Heart left ventricle (tissue), 13 donors: ENCODE results near the gene FOXP4.

ENCODE experiments used
- POLR2A ChIP-seq, 2 donors: fragments of 450-650 bp; IDR thresholded peaks; one replicate each; pipeline ENCODE4 v1.6.1; 2017; ENCODE audit warnings: antibody characterized with exemption in 2 of 2, mild to moderate bottlenecking in 2 of 2, moderate library complexity in 2 of 2
- TF ChIP-seq, protein P1 (sequence below), 12 donors: fragments of 200-600 bp; sonication (generic) in 4 of 12; IDR thresholded peaks; one replicate each; pipeline versions ENCODE4 v1.5.0 to v1.8.0; 2018 to 2022; ENCODE audit warnings: antibody characterized with exemption in 12 of 12, mild to moderate bottlenecking in 5 of 12
- donor health status: ischemic (EF 13 %, LVEDD 7.1; RV severe dilation, severe dysfunction).
- donor health status: DM: no; HTN: yes; CAD: no.
- donor health status: DM: no; HTN: no; CAD: no.
- donor health status: ischemic (EF 25% LVEDD 6.9; RV normal size, moderate dysfunction).
- donor health status: ischemic (EF 25% LVEDD 5.7; RV mildly dilated, moderate dysfunction).
- donor health status: ischemic (EF 35%, LVEDD 5.7; RV mildly dilated, moderate dysfunction).
- donor health status: nonischemic (EF 11% LVEDD 7.7; RV severe dilation, severe dysfunction).
- donor health status: DM: yes; HTN: yes; CAD: no.
- donor health status: PGD.
- donor health status: ischemic (EF 29% LVEDD 5.4; RV normal size, mild dysfunction).
- donor health status: nonischemic (EF 23%, LVEDD 6.1; RV moderate dilation, normal function).

DNA sequence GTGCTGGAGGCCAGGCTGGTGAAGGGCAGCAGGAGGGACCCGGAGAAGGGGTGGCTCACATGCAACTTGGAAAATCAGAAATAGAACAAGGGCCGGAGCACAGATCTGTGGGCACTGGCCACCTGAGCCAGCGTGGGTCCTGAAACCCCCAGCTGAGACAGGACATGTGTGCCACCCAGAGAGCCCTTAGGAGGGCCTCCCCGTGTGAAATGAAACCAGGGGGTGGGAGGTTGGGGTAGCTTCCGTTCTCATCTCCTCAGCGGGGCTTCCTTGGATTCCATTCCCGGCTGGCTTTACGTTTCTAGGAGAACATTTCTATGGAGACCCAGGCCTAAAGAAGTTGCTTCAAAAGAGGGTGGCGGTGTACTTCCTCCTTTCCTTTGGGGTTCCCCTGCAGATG, 5.7 kb downstream of the FOXP4 start:
- TF ChIP-seq, protein P1, sequence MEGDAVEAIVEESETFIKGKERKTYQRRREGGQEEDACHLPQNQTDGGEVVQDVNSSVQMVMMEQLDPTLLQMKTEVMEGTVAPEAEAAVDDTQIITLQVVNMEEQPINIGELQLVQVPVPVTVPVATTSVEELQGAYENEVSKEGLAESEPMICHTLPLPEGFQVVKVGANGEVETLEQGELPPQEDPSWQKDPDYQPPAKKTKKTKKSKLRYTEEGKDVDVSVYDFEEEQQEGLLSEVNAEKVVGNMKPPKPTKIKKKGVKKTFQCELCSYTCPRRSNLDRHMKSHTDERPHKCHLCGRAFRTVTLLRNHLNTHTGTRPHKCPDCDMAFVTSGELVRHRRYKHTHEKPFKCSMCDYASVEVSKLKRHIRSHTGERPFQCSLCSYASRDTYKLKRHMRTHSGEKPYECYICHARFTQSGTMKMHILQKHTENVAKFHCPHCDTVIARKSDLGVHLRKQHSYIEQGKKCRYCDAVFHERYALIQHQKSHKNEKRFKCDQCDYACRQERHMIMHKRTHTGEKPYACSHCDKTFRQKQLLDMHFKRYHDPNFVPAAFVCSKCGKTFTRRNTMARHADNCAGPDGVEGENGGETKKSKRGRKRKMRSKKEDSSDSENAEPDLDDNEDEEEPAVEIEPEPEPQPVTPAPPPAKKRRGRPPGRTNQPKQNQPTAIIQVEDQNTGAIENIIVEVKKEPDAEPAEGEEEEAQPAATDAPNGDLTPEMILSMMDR (IDR thresholded peaks at IDR 0.05) = no peak
- no peak for TF ChIP-seq POLR2A (IDR thresholded peaks at IDR 0.05)
